ENCODE measurements around the gene GNG14.

DNA sequence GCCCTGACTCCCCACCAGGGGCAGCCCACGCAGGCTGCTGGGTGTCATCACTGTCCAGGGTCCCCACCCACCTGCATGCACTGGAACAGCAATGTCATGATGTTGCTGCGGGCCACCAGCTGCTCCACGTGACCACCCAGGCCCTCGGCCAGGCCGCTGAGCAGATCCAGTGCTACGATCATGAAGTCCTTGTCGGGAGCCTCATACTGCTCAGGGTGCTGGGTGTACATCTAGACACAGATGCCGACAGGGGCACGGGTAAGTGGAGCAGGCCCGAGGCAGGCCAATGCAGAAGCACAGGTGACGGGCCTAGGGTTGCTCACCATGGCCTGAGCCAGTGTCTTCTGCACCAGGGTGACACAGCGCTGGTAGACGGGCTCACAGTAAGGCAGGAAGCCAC, 17.4 kb downstream of the GNG14 start:
- TF ChIP-seq, protein P1, sequence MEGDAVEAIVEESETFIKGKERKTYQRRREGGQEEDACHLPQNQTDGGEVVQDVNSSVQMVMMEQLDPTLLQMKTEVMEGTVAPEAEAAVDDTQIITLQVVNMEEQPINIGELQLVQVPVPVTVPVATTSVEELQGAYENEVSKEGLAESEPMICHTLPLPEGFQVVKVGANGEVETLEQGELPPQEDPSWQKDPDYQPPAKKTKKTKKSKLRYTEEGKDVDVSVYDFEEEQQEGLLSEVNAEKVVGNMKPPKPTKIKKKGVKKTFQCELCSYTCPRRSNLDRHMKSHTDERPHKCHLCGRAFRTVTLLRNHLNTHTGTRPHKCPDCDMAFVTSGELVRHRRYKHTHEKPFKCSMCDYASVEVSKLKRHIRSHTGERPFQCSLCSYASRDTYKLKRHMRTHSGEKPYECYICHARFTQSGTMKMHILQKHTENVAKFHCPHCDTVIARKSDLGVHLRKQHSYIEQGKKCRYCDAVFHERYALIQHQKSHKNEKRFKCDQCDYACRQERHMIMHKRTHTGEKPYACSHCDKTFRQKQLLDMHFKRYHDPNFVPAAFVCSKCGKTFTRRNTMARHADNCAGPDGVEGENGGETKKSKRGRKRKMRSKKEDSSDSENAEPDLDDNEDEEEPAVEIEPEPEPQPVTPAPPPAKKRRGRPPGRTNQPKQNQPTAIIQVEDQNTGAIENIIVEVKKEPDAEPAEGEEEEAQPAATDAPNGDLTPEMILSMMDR (conservative IDR thresholded peaks at IDR 0.05): no peak
- no peak for TF ChIP-seq EZH2 (IDR thresholded peaks at IDR 0.05; ENCODE audit: low read depth)

All from PC-9 (cell line).